ENCODE results near the gene PIK3R2. TPM values are rescaled to one million over a fixed set of nuclear protein-coding genes. Genes with fewer than 3 reads are reported as not detected.
"Not testable (repeated sequence)": the region's sequence is repeated elsewhere in the genome, so short reads cannot be mapped to it uniquely, and the experiment has no call there.

PIK3R2 gene
- total RNA-seq, 8 experiments from 2014 or later: 15.6 to 62.6 (median 27.4) TPM

DNA sequence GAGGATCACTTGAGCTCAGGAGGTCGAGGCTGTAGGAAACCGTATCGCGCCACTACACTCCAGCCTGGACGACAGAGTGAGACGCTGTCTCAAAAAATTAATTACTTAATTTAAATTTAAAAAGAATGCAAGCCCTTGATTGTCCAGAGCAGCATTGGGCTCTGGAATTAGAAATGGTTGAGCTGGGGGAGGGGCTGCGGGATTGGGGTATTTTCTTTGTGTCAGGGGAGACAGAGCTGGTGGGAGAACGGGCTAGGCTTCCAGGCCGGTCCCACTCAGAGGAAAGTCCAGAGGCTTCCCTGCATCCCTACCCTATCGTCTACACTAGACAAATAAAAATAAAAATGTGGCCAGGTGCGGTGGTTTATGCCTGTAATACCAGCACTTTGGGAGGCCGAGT is 53.1 kb downstream of the PIK3R2 start:
- peak overlapping the region; percentile 86 to 91 for H3K27ac ChIP-seq
- ATAC-seq (replicated peaks in 6 of 8): no peak

DNA sequence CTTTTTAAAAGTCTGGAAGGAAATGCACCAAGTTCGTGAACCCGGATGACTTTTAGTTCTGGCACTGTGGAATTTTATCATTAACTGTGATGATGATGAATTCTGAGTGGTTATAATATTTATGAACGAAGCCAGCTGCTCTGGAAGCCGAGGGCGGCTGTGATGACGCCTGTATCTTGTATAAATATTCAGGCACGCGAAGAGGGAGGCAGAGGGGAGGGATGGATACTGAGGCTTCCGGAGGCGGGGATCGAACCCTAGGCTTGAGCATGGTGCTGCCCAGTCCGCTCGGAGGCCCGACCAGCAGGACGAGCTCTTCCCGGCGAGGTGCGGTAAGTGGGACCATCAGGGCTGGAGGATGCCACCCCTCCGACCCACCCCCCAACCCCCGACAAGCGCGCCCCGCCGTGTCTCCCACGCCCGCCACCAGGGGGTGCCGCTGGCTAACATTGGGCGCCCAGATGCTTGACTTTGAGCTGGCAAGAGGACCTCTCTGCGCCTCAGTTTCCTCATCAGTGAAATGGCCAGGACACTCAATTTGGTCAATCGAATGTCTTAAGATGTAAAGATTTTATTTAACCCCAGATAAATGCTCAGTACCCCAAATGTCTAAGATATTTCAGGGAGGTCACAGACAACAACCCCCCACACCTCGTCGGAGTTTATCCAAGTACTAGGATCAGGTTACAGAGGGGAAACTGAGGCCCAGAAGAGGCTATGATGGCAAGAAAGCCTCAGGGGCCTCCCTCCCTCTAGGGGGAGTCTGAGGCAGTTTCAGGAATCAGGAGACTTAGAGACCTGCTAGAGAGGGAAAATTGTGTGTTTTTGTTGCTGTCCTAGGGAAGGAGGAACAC is 55.4 kb downstream of the PIK3R2 start:
- peak in 3 of 8 experiments; percentile 6 to 18 (median 13) for ATAC-seq (replicated peaks in 6 of 8)
- Histone ChIP-seq H3K4me1 (replicated peaks in 1 of 2) (peaks cover 11 to 12% of the 10 kb centered on the region in 2 donors), H3K27ac (no peak overlapping the region), H3K4me3 (no peak overlapping the region)
- WGBS, 10 experiments: 0 to 91% (median 64%) methylated on average over 2 to 21 of the region's 32 CpGs; no CpG with 5 or more reads in 1 of the 10 experiments
- in situ Hi-C loops (cut with MboI; ENCODE audit: low pct_unique_long_range_greater_than_20kb in 2 of 9, low sequenced_read_pairs in 9 of 9, unreplicated experiment in 9 of 9): no loop called here

More for the DNA sequence above, 53.1 kb downstream of the PIK3R2 start:
- in situ Hi-C loops (cut with MboI; ENCODE audit: low pct_unique_long_range_greater_than_20kb in 2 of 9, low sequenced_read_pairs in 9 of 9, unreplicated experiment in 9 of 9): no loop called here
- Histone ChIP-seq H3K4me3 (peak overlapping the region in 3 of 5 donors; percentile 42 to 47 (median 45)), H3K4me1 (replicated peaks in 1 of 2) (peaks cover 15 to 16% of the 10 kb centered on the region in 2 donors)
- 20 to 97% (median 69%) methylated on average over 1 to 9 of the region's 12 CpGs; no CpG with 5 or more reads in 1 of the 10 experiments for WGBS, 10 experiments

DNA sequence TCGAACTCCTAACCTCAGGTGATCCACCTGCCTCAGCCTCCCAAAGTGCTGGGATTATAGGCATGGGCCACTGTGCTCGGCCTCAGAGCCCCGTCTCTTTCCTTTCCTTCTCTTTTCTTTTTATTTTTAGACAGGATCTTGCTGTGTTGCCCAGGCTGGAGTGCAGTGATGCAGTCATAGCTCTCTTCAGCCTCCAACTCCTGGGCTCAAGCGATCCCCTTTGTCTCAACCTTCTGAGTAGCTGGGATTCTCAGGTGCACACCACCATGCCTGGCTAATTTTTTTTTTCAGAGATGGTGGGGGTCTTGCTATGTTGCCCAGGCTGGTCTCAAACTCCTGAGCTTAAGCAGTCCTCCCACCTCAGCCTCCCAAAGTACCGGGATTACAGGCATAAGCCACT is 56.9 kb downstream of the PIK3R2 start:
- H3K4me3 ChIP-seq; H3K27ac ChIP-seq; ATAC-seq (replicated peaks in 6 of 8); in situ Hi-C loops (cut with MboI; ENCODE audit: low pct_unique_long_range_greater_than_20kb in 2 of 9, low sequenced_read_pairs in 9 of 9, unreplicated experiment in 9 of 9): not testable (repeated sequence)
- WGBS, 10 experiments: 51 to 100% (median 85%) methylated on average over 2 to 4 of the region's 5 CpGs; no CpG with 5 or more reads in 5 of the 10 experiments
- peaks cover 11 to 12% of the 10 kb centered on the region in 2 donors for H3K4me1 ChIP-seq (replicated peaks in 1 of 2)

DNA sequence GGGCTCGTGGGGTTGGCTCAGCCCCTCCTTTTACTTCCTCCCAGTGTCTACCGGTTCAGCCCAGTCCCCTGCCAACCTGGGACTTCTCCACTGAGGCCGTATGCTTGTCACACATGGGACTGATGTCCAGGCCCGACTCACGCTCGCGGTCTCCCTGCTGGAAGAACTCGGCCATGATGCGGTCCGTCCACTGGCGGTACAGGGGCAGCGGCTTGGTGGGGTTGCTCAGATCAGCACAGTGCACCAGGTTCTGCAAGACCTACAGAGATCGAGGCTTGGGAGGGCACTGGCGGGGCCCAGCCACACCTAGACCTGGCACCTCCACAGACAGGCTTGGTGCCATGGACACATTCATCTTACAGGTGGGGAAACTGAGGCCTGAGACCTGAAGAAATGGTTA is 58.7 kb downstream of the PIK3R2 start:
- no peak overlapping the region for H3K27ac ChIP-seq
- in situ Hi-C loops (cut with MboI; ENCODE audit: low pct_unique_long_range_greater_than_20kb in 2 of 9, low sequenced_read_pairs in 9 of 9, unreplicated experiment in 9 of 9): no loop called here
- H3K4me1 ChIP-seq (replicated peaks in 1 of 2): no peaks in the 10 kb centered on the region
- H3K4me3 ChIP-seq: no peak overlapping the region
- 32 to 100% (median 80%) methylated on average over 1 to 4 of the region's 14 CpGs; no CpG with 5 or more reads in 6 of the 10 experiments for WGBS, 10 experiments
- ATAC-seq (replicated peaks in 6 of 8): no peak

DNA sequence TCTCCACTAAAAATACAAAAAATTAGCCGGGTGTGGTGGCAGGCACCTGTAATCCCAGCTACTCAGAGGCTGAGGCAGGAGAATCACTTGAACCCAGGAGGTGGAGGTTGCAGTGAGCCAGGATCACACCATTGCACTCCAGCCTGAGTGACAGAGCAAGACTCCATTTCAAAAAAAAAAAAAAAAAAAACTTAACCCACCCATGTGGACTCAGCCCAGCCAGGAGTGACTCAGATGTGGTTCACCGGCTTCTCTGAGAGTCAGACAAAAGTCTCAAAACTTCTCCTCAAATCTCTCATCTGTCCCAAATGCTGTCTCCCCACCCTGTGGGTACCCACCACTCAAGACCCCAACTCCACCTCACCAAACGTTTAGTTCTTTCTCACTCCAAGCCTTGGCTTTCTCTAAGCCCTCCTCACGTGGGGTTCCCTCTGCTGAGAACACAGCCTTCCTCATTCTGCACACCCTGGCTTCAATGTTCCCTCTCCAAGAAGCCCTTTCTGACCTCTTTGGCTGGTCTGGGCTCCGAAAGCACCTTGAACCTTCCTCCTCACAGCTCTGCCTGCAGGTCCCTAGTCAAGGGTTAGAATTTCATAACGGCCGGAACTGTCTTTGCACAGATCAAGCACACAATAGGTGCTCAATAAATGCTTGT is 61.9 kb downstream of the PIK3R2 start:
- in situ Hi-C loops (cut with MboI; ENCODE audit: low pct_unique_long_range_greater_than_20kb in 2 of 9, low sequenced_read_pairs in 9 of 9, unreplicated experiment in 9 of 9): no loop called here
- Histone ChIP-seq H3K4me1 (replicated peaks in 1 of 2) (no peaks in the 10 kb centered on the region), H3K27ac (no peak overlapping the region), H3K4me3 (no peak overlapping the region)
- 0 to 86% (median 47%) methylated on average over 1 to 6 of the region's 7 CpGs; no CpG with 5 or more reads in 4 of the 10 experiments for WGBS, 10 experiments
- ATAC-seq (replicated peaks in 6 of 8): peak in 3 of 8 experiments; percentile 25 to 93 (median 89)

DNA sequence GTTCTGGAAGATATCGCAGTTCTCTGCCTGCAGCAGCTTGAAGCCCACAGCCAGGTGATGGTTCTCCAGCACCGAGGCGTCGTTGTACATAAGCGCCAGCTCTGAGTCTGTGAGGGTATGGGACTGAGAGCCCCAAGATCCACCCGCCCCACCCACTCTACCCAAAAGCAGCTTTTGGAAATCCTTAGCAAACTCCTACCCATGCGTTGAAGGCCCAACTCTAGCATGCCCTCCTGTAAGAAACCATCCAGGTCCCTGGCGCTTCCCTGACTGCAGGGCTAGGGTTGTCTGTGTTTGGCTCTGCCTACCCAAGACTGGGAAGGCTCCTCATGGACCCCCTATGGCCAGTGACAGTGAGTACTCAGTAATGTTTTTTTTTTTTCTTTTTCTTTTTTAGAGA is 63.8 kb downstream of the PIK3R2 start:
- no peak overlapping the region for H3K4me3 ChIP-seq
- no peak for ATAC-seq (replicated peaks in 6 of 8)
- in situ Hi-C loops (cut with MboI; ENCODE audit: low pct_unique_long_range_greater_than_20kb in 2 of 9, low sequenced_read_pairs in 9 of 9, unreplicated experiment in 9 of 9): no loop called here
- 50 to 100% (median 83%) methylated on average over 1 to 3 of the region's 8 CpGs; no CpG with 5 or more reads in 5 of the 10 experiments for WGBS, 10 experiments
- H3K27ac ChIP-seq: no peak overlapping the region
- no peaks in the 10 kb centered on the region for H3K4me1 ChIP-seq (replicated peaks in 1 of 2)

DNA sequence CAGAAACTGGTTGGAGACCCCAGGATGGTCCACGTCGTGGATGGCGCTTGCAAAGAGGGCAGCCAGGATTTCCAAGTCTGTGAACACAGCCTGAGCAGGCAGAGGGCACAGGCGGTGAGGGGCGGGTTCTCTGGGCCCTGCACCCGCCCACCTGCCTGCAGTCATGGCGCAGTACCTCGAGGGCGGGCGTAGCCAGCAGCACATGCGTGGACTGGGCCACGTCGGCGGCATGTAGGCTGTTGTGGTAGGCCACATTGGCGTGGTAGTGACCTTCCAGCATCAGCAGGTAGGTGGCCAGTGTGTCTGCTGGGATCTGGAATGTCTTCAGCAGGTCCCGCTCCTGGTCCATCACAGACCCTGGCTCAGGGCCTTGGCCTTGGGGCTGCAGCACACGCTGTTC is 65.2 kb downstream of the PIK3R2 start:
- peak in 2 of 8 experiments; percentile 12 to 21 for ATAC-seq (replicated peaks in 6 of 8)

DNA sequence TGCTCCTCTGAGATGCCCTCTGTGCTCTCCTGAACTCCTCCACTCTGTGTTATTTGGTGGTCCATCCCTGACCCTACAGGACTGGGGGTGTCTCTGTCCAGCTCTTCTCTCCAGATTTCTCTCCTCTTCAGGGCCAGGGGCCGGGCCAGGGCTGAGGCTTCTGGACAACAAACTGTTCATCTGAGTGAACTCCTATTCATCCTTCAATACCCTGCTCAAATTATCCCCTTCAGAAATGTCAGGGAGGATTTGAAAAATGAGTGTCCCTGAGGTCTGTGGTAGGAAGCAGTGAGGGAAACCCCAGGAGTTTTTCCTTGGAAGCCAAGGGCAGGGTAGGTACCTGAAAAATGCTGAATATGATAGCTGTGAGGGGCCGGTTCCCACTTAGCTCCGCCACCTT is 65.6 kb downstream of the PIK3R2 start:
- in situ Hi-C loops (cut with MboI; ENCODE audit: low pct_unique_long_range_greater_than_20kb in 2 of 9, low sequenced_read_pairs in 9 of 9, unreplicated experiment in 9 of 9): no loop called here
- no peak overlapping the region for H3K4me3 ChIP-seq
- 40 to 90% (median 80%) methylated on average over 1 to 3 of the region's 3 CpGs; no CpG with 5 or more reads in 5 of the 10 experiments for WGBS, 10 experiments
- ATAC-seq (replicated peaks in 6 of 8): no peak
- no peaks in the 10 kb centered on the region for H3K4me1 ChIP-seq (replicated peaks in 1 of 2)
- no peak overlapping the region for H3K27ac ChIP-seq

More for the DNA sequence above, 65.2 kb downstream of the PIK3R2 start:
- in situ Hi-C loops (cut with MboI; ENCODE audit: low pct_unique_long_range_greater_than_20kb in 2 of 9, low sequenced_read_pairs in 9 of 9, unreplicated experiment in 9 of 9): no loop called here
- H3K4me1 ChIP-seq (replicated peaks in 1 of 2): no peaks in the 10 kb centered on the region
- H3K4me3 ChIP-seq: no peak overlapping the region
- 47 to 88% (median 69%) methylated on average over 1 to 7 of the region's 17 CpGs; no CpG with 5 or more reads in 3 of the 10 experiments for WGBS, 10 experiments
- H3K27ac ChIP-seq: no peak overlapping the region

Other genes starting within 250 kb of the PIK3R2 start
- gene CCDC124, start 220.1 kb upstream of the PIK3R2 start, total RNA-seq: 100 to 1,000 TPM in 1 of 8 experiments, 10 to 100 TPM in 7; 39.0 to 116 (median 63.1) TPM
- 10 to 100 TPM in 4 of 8 experiments, 1 to 10 TPM in 1, under 1 TPM in 3; 0.10 to 22.3 (median 8.8) TPM for gene KCNN1, start 186.1 kb upstream of the PIK3R2 start, total RNA-seq
- gene ARRDC2, start 145.0 kb upstream of the PIK3R2 start, total RNA-seq: 10 to 100 TPM in 2 of 8 experiments, 1 to 10 TPM in 5, under 1 TPM in 1; 0.79 to 18.2 (median 5.4) TPM
- gene IL12RB1, start 66.2 kb upstream of the PIK3R2 start, total RNA-seq: 1 to 10 TPM in 1 of 8 experiments, under 1 TPM in 5, not detected in 2; 0.05 to 1.2 (median 0.23) TPM
- gene MAST3, start 55.4 kb upstream of the PIK3R2 start, total RNA-seq: 10 to 100 TPM in 1 of 8 experiments, 1 to 10 TPM in 7; 3.3 to 11.7 (median 5.8) TPM
- gene IFI30, start 20.6 kb downstream of the PIK3R2 start, total RNA-seq: 100 to 1,000 TPM in 1 of 8 experiments, 10 to 100 TPM in 2, 1 to 10 TPM in 3, under 1 TPM in 2; 0.09 to 163 (median 3.1) TPM
- gene MPV17L2, start 40.1 kb downstream of the PIK3R2 start, total RNA-seq: 10 to 100 TPM in 4 of 8 experiments, 1 to 10 TPM in 4; 6.6 to 22.9 (median 11.1) TPM
- gene RAB3A, start 50.9 kb downstream of the PIK3R2 start, total RNA-seq: 100 to 1,000 TPM in 1 of 8 experiments, 10 to 100 TPM in 6, 1 to 10 TPM in 1; 2.7 to 142 (median 32.3) TPM
- gene PDE4C, start 73.3 kb downstream of the PIK3R2 start, total RNA-seq: 1 to 10 TPM; 1.3 to 4.3 (median 2.5) TPM
- 1 to 10 TPM in 6 of 8 experiments, under 1 TPM in 2; 0.38 to 2.8 (median 1.7) TPM for gene IQCN, start 121.3 kb downstream of the PIK3R2 start, total RNA-seq
- gene JUND, start 128.5 kb downstream of the PIK3R2 start, total RNA-seq: 100 to 1,000 TPM in 3 of 8 experiments, 10 to 100 TPM in 5; 37.8 to 197 (median 98.2) TPM
- gene LSM4, start 169.9 kb downstream of the PIK3R2 start, total RNA-seq: 100 to 1,000 TPM in 7 of 8 experiments, 10 to 100 TPM in 1; 87.3 to 240 (median 151) TPM
- 10 to 100 TPM in 7 of 8 experiments, 1 to 10 TPM in 1; 8.2 to 42.8 (median 17.1) TPM for gene PGPEP1, start 187.4 kb downstream of the PIK3R2 start, total RNA-seq
- gene GDF15, start 233.0 kb downstream of the PIK3R2 start, total RNA-seq: 100 to 1,000 TPM in 2 of 8 experiments, 10 to 100 TPM in 6; 14.0 to 784 (median 60.0) TPM
- gene LRRC25, start 244.5 kb downstream of the PIK3R2 start, total RNA-seq: 1 to 10 TPM in 2 of 8 experiments, under 1 TPM in 6; 0.14 to 2.1 (median 0.47) TPM